ENCODE measurements around the gene EML2.
"Not testable (repeated sequence)": the region's sequence is repeated elsewhere in the genome, so short reads cannot be mapped to it uniquely, and the experiment has no call there.

Gene EML2

GRCh38 chr19:45638930-45639729, at the start of gene EML2:
Gene EML2 (minus strand): TSS chr19:45639397. CDS start chr19:45639376, 21 bp downstream.
- peak; percentile 88 for DNase-seq

GRCh38 chr19:45687599-45687998, 48.4 kb upstream of the EML2 start:
- DNase-seq = no peak

GRCh38 chr19:45685045-45685444, 45.8 kb upstream of the EML2 start:
- not testable (repeated sequence) for DNase-seq

- DNase-seq = no peak
Observed at GRCh38 chr19:45682908-45683307, 43.7 kb upstream of the EML2 start.

GRCh38 chr19:45682117-45682516, 42.9 kb upstream of the EML2 start:
- no peak for DNase-seq

GRCh38 chr19:45681391-45682015, 42.3 kb upstream of the EML2 start:
- DNase-seq = peak; percentile 95

GRCh38 chr19:45677351-45678230, 38.4 kb upstream of the EML2 start:
- peak; percentile 92 for DNase-seq

GRCh38 chr19:45676851-45677263, 37.7 kb upstream of the EML2 start:
- DNase-seq = peak; percentile 83

- no peak for DNase-seq
Observed at GRCh38 chr19:45674946-45675345, 35.7 kb upstream of the EML2 start.

GRCh38 chr19:45670670-45671453, 31.7 kb upstream of the EML2 start:
- DNase-seq = peak; percentile 83

GRCh38 chr19:45668342-45668871, 29.2 kb upstream of the EML2 start:
- peak; percentile 79 for DNase-seq

- peak; percentile 84 for DNase-seq
Observed at GRCh38 chr19:45667620-45668341, 28.6 kb upstream of the EML2 start, which contains the start of gene GIPR. Gene GIPR (plus strand): TSS chr19:45668221. CDS start chr19:45669521, 1,300 bp downstream.

- no peak for DNase-seq
Observed at GRCh38 chr19:45664575-45664974, 25.4 kb upstream of the EML2 start.

GRCh38 chr19:45663800-45664199, 24.6 kb upstream of the EML2 start:
- no peak for DNase-seq

GRCh38 chr19:45660636-45661035, 21.4 kb upstream of the EML2 start:
- no peak for DNase-seq

GRCh38 chr19:45659096-45659729, 20.0 kb upstream of the EML2 start:
- DNase-seq = no peak

- no peak for DNase-seq
Observed at GRCh38 chr19:45657520-45658167, 18.4 kb upstream of the EML2 start.

- no peak for DNase-seq
Observed at GRCh38 chr19:45655073-45655472, 15.9 kb upstream of the EML2 start.

- DNase-seq = no peak
Observed at GRCh38 chr19:45653634-45654033, 14.4 kb upstream of the EML2 start.

- no peak for DNase-seq
Observed at GRCh38 chr19:45650722-45651121, 11.5 kb upstream of the EML2 start.
